NT2/D1 (cell line): ENCODE measurements around the gene XKRX.

Experiments used
- SUZ12 ChIP-seq: IDR thresholded peaks from 2 replicates; pipeline ENCODE4 v1.6.1; 2011; ENCODE audit not compliant: insufficient read length, insufficient read depth; ENCODE audit errors: extremely low read depth
- YY1 ChIP-seq: IDR thresholded peaks from 2 replicates; pipeline ENCODE4 v1.6.1; 2011; ENCODE audit not compliant: insufficient read length, insufficient read depth
- ZNF274 ChIP-seq: IDR thresholded peaks from 2 replicates; pipeline ENCODE4 v1.6.1; 2011; ENCODE audit warnings: mild to moderate bottlenecking, low read depth, low read length

GRCh38 chrX:100931925-100932285 lies 3.2 kb upstream of the XKRX start:
- TF ChIP-seq ZNF274: no peak
- no peak for TF ChIP-seq YY1
- no peak for TF ChIP-seq SUZ12
